AG09319 (cell line): ENCODE data around the gene TYW1.

ENCODE experiments used
- DNase-seq: peaks from one replicate; pipeline ENCODE4 v3.0.0-alpha.2; 2010; ENCODE audit warnings: low read depth; ENCODE audit errors: extremely low read depth
- CTCF ChIP-seq: IDR thresholded peaks from 2 replicates; pipeline ENCODE4 v1.5.1; 2011; ENCODE audit warnings: low read depth, mild to moderate bottlenecking, inconsistent platforms, low read length, moderate library complexity

TYW1 gene

DNA sequence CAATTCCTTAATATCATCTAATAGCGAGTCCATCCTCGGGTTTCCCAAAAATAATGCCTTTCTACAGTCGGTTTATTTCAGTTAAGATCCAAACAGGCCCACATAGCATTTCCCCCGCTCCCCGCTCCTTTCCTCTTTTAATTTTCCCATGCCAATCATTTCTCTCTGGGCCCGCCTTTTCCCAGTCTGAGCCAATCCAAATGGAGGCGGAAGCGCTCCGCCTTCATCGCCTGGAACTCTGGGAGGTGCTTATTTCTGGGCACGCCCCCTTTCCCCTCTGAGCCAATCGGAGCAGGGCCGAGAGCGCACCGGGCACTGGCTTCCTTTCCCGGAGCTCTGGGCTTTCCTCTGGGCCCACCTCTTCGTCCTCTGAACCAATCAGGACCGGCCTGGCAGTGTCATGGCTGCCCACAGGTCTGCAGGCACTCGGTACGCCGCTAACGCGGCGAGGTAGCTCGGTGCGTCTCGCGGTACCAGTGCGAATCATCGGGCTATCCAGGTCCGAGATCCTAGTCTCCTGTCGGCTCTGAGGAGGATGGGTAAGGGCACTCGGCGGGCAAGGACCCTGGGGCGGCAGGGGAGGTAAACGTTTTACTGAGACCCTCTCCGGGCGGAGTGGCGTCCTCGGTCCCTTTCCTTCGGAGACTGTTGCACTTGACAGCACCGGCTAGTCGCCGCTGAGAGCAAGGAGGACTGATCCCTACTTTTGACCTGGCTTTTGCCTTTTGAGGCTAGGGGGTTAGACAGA is at the start of gene TYW1:
Gene TYW1 (plus strand): TSS at position 390 of the 748 bp plus-strand sequence. CDS start 146 bp downstream, at position 536.
- DNase-seq: peak; percentile 91

DNA sequence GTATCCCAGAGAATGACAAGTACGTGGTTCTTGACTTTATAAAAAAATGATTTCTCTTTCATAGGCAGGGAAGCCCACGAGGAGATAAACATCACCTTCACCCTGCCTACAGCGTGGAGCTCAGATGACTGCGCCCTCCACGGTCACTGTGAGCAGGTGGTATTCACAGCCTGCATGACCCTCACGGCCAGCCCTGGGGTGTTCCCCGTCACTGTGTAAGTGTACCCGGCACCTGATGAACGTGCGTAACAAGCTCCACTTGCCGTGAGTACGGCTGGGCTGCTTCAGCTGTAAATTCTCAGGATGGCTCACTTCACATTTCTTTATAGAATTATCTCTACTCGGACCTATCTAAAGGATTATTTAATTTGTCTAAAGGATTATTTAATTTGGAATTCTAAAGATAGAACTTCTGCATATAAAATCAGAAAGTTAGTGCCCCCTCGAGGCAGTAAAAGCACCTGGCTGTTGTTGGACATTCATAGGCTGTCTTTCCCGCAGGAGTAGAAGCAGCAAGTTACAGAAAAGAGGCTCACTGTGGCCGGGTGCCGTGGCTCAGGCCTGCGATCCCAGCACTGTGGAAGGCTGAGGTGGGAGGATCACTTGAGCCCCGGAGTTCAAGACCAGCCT is 48.0 kb upstream of the TYW1 start:
- no peak for DNase-seq
- no peak for TF ChIP-seq CTCF

GRCh38 chr7:66950311-66950710 is 46.3 kb upstream of the TYW1 start:
- no peak for DNase-seq
- TF ChIP-seq CTCF: no peak

GRCh38 chr7:66950763-66951162 is 45.9 kb upstream of the TYW1 start:
- no peak for DNase-seq
- TF ChIP-seq CTCF: no peak

GRCh38 chr7:66952343-66953043 is 44.1 kb upstream of the TYW1 start:
- TF ChIP-seq CTCF: no peak
- no peak for DNase-seq

- no peak for TF ChIP-seq CTCF
- DNase-seq: no peak
Observed at GRCh38 chr7:66953044-66953427, 43.6 kb upstream of the TYW1 start.

GRCh38 chr7:66957595-66958290 is 38.9 kb upstream of the TYW1 start:
- TF ChIP-seq CTCF: no peak
- no peak for DNase-seq
